ENCODE results near the gene ENPP6.

Gene ENPP6

GRCh38 chr4:184099000-184099399 lies 118.7 kb downstream of the ENPP6 start:
- H3K4me3 ChIP-seq (ENCODE audit: low read depth, low read length, poor library complexity, severe bottlenecking): no peak overlapping the region
- no peak overlapping the region for H3K27ac ChIP-seq (ENCODE audit: low read depth, low read length, poor library complexity, severe bottlenecking)
- no peaks in the 10 kb centered on the region for H3K27me3 ChIP-seq (ENCODE audit: insufficient read depth, low read length)
- no peak overlapping the region for H3K9ac ChIP-seq (ENCODE audit: low read length)
- no peaks in the 10 kb centered on the region for H4K20me1 ChIP-seq (ENCODE audit: insufficient read depth, low read length)
- no peaks in the 10 kb centered on the region for H3F3A ChIP-seq (ENCODE audit: insufficient read depth, low read length)
- H3K4me2 ChIP-seq (ENCODE audit: low read length): no peak overlapping the region
- H3K9me2 ChIP-seq (ENCODE audit: low read depth, low read length): no peaks in the 10 kb centered on the region
- H3K4me1 ChIP-seq (ENCODE audit: insufficient read depth, low read length, severe bottlenecking): no peaks in the 10 kb centered on the region
- H3K9me3 ChIP-seq (ENCODE audit: low read length): no peaks in the 10 kb centered on the region
- no peak overlapping the region for H2AFZ ChIP-seq (ENCODE audit: low read length)
- H3K79me2 ChIP-seq (ENCODE audit: insufficient read depth, low read length): no peaks in the 10 kb centered on the region
- TF ChIP-seq CTCF (IDR thresholded peaks at IDR 0.05; ENCODE audit: low read length) (no peak), EZH2 (IDR thresholded peaks at IDR 0.05; ENCODE audit: borderline replicate concordance, low read length) (no peak)
- H3K36me3 ChIP-seq (ENCODE audit: insufficient read depth, low read length): no peaks in the 10 kb centered on the region

GRCh38 chr4:184097815-184098214 lies 119.9 kb downstream of the ENPP6 start:
- Histone ChIP-seq H3K79me2 (ENCODE audit: insufficient read depth, low read length) (no peaks in the 10 kb centered on the region), H3K9me2 (ENCODE audit: low read depth, low read length) (no peaks in the 10 kb centered on the region), H3K9me3 (ENCODE audit: low read length) (no peaks in the 10 kb centered on the region), H3F3A (ENCODE audit: insufficient read depth, low read length) (no peaks in the 10 kb centered on the region), H3K9ac (ENCODE audit: low read length) (no peak overlapping the region), H2AFZ (ENCODE audit: low read length) (no peak overlapping the region), H3K27me3 (ENCODE audit: insufficient read depth, low read length) (no peaks in the 10 kb centered on the region), H3K4me1 (ENCODE audit: insufficient read depth, low read length, severe bottlenecking) (no peaks in the 10 kb centered on the region), H3K4me2 (ENCODE audit: low read length) (no peak overlapping the region), H4K20me1 (ENCODE audit: insufficient read depth, low read length) (no peaks in the 10 kb centered on the region), H3K36me3 (ENCODE audit: insufficient read depth, low read length) (no peaks in the 10 kb centered on the region), H3K4me3 (ENCODE audit: low read depth, low read length, poor library complexity, severe bottlenecking) (no peak overlapping the region), H3K27ac (ENCODE audit: low read depth, low read length, poor library complexity, severe bottlenecking) (no peak overlapping the region)
- TF ChIP-seq CTCF (IDR thresholded peaks at IDR 0.05; ENCODE audit: low read length): no peak
- no peak for TF ChIP-seq EZH2 (IDR thresholded peaks at IDR 0.05; ENCODE audit: borderline replicate concordance, low read length)

GRCh38 chr4:184097241-184097605 lies 120.5 kb downstream of the ENPP6 start:
- H3K9me2 ChIP-seq (ENCODE audit: low read depth, low read length): no peaks in the 10 kb centered on the region
- TF ChIP-seq EZH2 (IDR thresholded peaks at IDR 0.05; ENCODE audit: borderline replicate concordance, low read length): no peak
- no peak; the same call in 1 of the 2 replicates for TF ChIP-seq CTCF (IDR thresholded peaks at IDR 0.05; ENCODE audit: low read length)
- H3F3A ChIP-seq (ENCODE audit: insufficient read depth, low read length): no peaks in the 10 kb centered on the region
- no peak overlapping the region for H2AFZ ChIP-seq (ENCODE audit: low read length)
- H3K4me1 ChIP-seq (ENCODE audit: insufficient read depth, low read length, severe bottlenecking): no peaks in the 10 kb centered on the region
- no peaks in the 10 kb centered on the region for H3K27me3 ChIP-seq (ENCODE audit: insufficient read depth, low read length)
- H3K9me3 ChIP-seq (ENCODE audit: low read length): no peaks in the 10 kb centered on the region
- H3K79me2 ChIP-seq (ENCODE audit: insufficient read depth, low read length): no peaks in the 10 kb centered on the region
- no peak overlapping the region for H3K27ac ChIP-seq (ENCODE audit: low read depth, low read length, poor library complexity, severe bottlenecking)
- H3K9ac ChIP-seq (ENCODE audit: low read length): no peak overlapping the region
- H3K4me3 ChIP-seq (ENCODE audit: low read depth, low read length, poor library complexity, severe bottlenecking): no peak overlapping the region
- H4K20me1 ChIP-seq (ENCODE audit: insufficient read depth, low read length): no peaks in the 10 kb centered on the region
- no peaks in the 10 kb centered on the region for H3K36me3 ChIP-seq (ENCODE audit: insufficient read depth, low read length)
- no peak overlapping the region for H3K4me2 ChIP-seq (ENCODE audit: low read length)
